Mucosa of gallbladder (tissue), 1 donor: Measurements from ENCODE around the gene BPI. TPM values are rescaled to one million over a fixed set of nuclear protein-coding genes. Genes with fewer than 3 reads are reported as not detected.
"Not testable (repeated sequence)": the region's sequence is repeated elsewhere in the genome, so short reads cannot be mapped to it uniquely, and the experiment has no call there.

Experiments
- DNase-seq: peaks from one replicate; pipeline ENCODE4 v3.0.0-alpha.2; 2020; ENCODE audit warnings: low spot score
- total RNA-seq: library from RNA; stranded (reverse); gene quantifications from one replicate; pipeline ENCODE4 v1.2.1, GENCODE V29; 2021
- donor health status: DM: no; HTN: no; CAD: no.

The BPI gene
- total RNA-seq, 1 donor from 2014 or later, result 0.72 TPM

GRCh38 chr20:38336726-38337125 lies 32.8 kb downstream of the BPI start:
- DNase-seq, result no peak

- DNase-seq, result no peak
Observed at GRCh38 chr20:38337561-38338140, 33.7 kb downstream of the BPI start.

- no peak for DNase-seq
Observed at GRCh38 chr20:38338849-38339520, 35.0 kb downstream of the BPI start.

- not testable (repeated sequence) for DNase-seq
Observed at GRCh38 chr20:38339521-38339896, 35.6 kb downstream of the BPI start.

- DNase-seq, result no peak
Observed at GRCh38 chr20:38339997-38340396, 36.0 kb downstream of the BPI start.

- DNase-seq, result no peak
Observed at GRCh38 chr20:38340693-38341092, 36.7 kb downstream of the BPI start.

GRCh38 chr20:38342216-38342615 lies 38.3 kb downstream of the BPI start:
- no peak for DNase-seq

GRCh38 chr20:38342713-38343310 lies 38.9 kb downstream of the BPI start:
- DNase-seq, result no peak

GRCh38 chr20:38343311-38344106 lies 39.6 kb downstream of the BPI start:
- DNase-seq, result peak; percentile 43

GRCh38 chr20:38344107-38344701 lies 40.2 kb downstream of the BPI start:
- DNase-seq, result no peak

GRCh38 chr20:38345643-38346042 lies 41.7 kb downstream of the BPI start:
- DNase-seq, result no peak

GRCh38 chr20:38346247-38346651 lies 42.3 kb downstream of the BPI start, which contains the start of gene LBP:
Gene LBP (plus strand): TSS chr20:38346482. CDS start chr20:38346517, 35 bp downstream.
- DNase-seq, result no peak

- no peak for DNase-seq
Observed at GRCh38 chr20:38346741-38347140, 42.8 kb downstream of the BPI start.

- DNase-seq, result no peak
Observed at GRCh38 chr20:38349856-38350255, 45.9 kb downstream of the BPI start.

GRCh38 chr20:38350879-38351775 lies 47.2 kb downstream of the BPI start:
- no peak for DNase-seq

GRCh38 chr20:38353316-38353715 lies 49.4 kb downstream of the BPI start:
- DNase-seq, result no peak

GRCh38 chr20:38354227-38354626 lies 50.3 kb downstream of the BPI start:
- DNase-seq, result no peak

- no peak for DNase-seq
Observed at GRCh38 chr20:38355161-38356012, 51.4 kb downstream of the BPI start.

- no peak for DNase-seq
Observed at GRCh38 chr20:38357653-38358207, 53.8 kb downstream of the BPI start.

GRCh38 chr20:38358556-38358955 lies 54.6 kb downstream of the BPI start:
- no peak for DNase-seq
